IMR-90 (cell line): ENCODE results near the gene MAD2L2. TPM values are rescaled to one million over a fixed set of nuclear protein-coding genes. Genes with fewer than 3 reads are reported as not detected.

ENCODE experiments used
- ATAC-seq: fragments of 200-7000 bp; cut with Tn5 transposase; 2 replicates; pipeline ENCODE4 v1.9.1; 2020; ENCODE audit warnings: low read depth, mild to moderate bottlenecking, moderate library complexity
- BruUV-seq: library from RNA; stranded (reverse); fragments of 400-500 nt; replicated peaks from 2 replicates; lab custom pipeline; 2021; lab: Mats Ljungman, UMichigan
- CTCF ChIA-PET: fragments of 300-600 bp; formaldehyde crosslinking; extraction: SDS; loops from one replicate; lab custom pipeline; 2021; ENCODE audit warnings: antibody characterized with exemption; lab: Yijun Ruan, JAX
- POLR2A ChIA-PET: fragments of 300-600 bp; sonication (Branson Sonifier 250); formaldehyde crosslinking; loops from one replicate; lab custom pipeline; 2022; ENCODE audit warnings: antibody characterized with exemption; ENCODE audit not compliant: unreplicated experiment; lab: Charles Lee
- DNase-seq: peaks from one replicate; pipeline ENCODE4 v3.0.0; 2013
- H2AFZ ChIP-seq: replicated peaks from 2 replicates; pipeline ENCODE3; 2013; ENCODE audit warnings: low read length, mild to moderate bottlenecking; ENCODE audit not compliant: poor library complexity
- H2AK5ac ChIP-seq: 2 replicates; pipeline ENCODE4 v1.6.1; 2013; ENCODE audit warnings: low read depth, low read length, inconsistent platforms
- H2AK9ac ChIP-seq: replicated peaks from 2 replicates; pipeline ENCODE3; 2013; ENCODE audit warnings: mild to moderate bottlenecking, low read depth, low read length, moderate library complexity; ENCODE audit not compliant: poor library complexity
- H2BK120ac ChIP-seq: 2 replicates; pipeline ENCODE4 v1.6.1; 2013; ENCODE audit warnings: low read depth, low read length, inconsistent platforms
- H2BK15ac ChIP-seq: 3 replicates; pipeline ENCODE4 v1.6.1; 2013; ENCODE audit warnings: low read depth, low read length, inconsistent platforms
- H2BK20ac ChIP-seq: 2 replicates; pipeline ENCODE4 v1.6.1; 2013; ENCODE audit warnings: low read depth, mild to moderate bottlenecking, inconsistent platforms, low read length, moderate library complexity
- H2BK5ac ChIP-seq: 2 replicates; pipeline ENCODE4 v1.6.1; 2013; ENCODE audit warnings: mild to moderate bottlenecking, low read depth, low read length, inconsistent platforms; ENCODE audit not compliant: poor library complexity, severe bottlenecking
- H3K14ac ChIP-seq: replicated peaks from 2 replicates; pipeline ENCODE4 v1.6.1; 2013; ENCODE audit warnings: low read depth, low read length, inconsistent platforms
- H3K18ac ChIP-seq: 2 replicates; pipeline ENCODE4 v1.6.1; 2013; ENCODE audit warnings: low read depth, low read length, control low read depth
- H3K23ac ChIP-seq: 2 replicates; pipeline ENCODE4 v1.6.1; 2013; ENCODE audit warnings: low read depth, low read length, inconsistent platforms
- H3K27ac ChIP-seq: 2 replicates; pipeline ENCODE4 v1.5.1; 2013; ENCODE audit warnings: mild to moderate bottlenecking, control low read depth, low read length; ENCODE audit not compliant: insufficient read depth
- H3K27me3 ChIP-seq: 2 replicates; pipeline ENCODE4 v1.6.1; 2013; ENCODE audit warnings: low read length; ENCODE audit not compliant: control insufficient read depth, insufficient read depth
- H3K36me3 ChIP-seq: 2 replicates; pipeline ENCODE4 v1.6.1; 2013; ENCODE audit warnings: low read length, mixed read lengths; ENCODE audit not compliant: control insufficient read depth, insufficient read depth
- H3K4ac ChIP-seq: 2 replicates; pipeline ENCODE4 v1.6.1; 2013; ENCODE audit warnings: low read depth, low read length, inconsistent platforms
- H3K4me1 ChIP-seq: 2 replicates; pipeline ENCODE4 v1.6.1; 2013; ENCODE audit warnings: low read length, mixed read lengths; ENCODE audit not compliant: control insufficient read depth, insufficient read depth
- H3K4me2 ChIP-seq: 2 replicates; pipeline ENCODE4 v1.6.1; 2013; ENCODE audit warnings: low read depth, mild to moderate bottlenecking, control low read depth, low read length, moderate library complexity
- H3K4me3 ChIP-seq: 2 replicates; pipeline ENCODE4 v1.5.1; 2013; ENCODE audit warnings: low read depth, mild to moderate bottlenecking, control low read depth, low read length, moderate library complexity; ENCODE audit not compliant: insufficient read depth
- H3K56ac ChIP-seq: 2 replicates; pipeline ENCODE4 v1.6.1; 2013; ENCODE audit warnings: low read length, inconsistent platforms; ENCODE audit not compliant: insufficient read depth; ENCODE audit errors: extremely low read depth
- H3K79me1 ChIP-seq, 2 experiments: 2 replicates each; pipeline ENCODE4 v1.6.1; 2013; ENCODE audit warnings: low read length in 2 of 2, inconsistent platforms in 1 of 2, low read depth in 1 of 2
- H3K9ac ChIP-seq: 2 replicates; pipeline ENCODE4 v1.6.1; 2013; ENCODE audit warnings: low read depth, low read length, control low read depth
- H3K9me1 ChIP-seq: 2 replicates; pipeline ENCODE4 v1.6.1; 2013; ENCODE audit warnings: low read length, inconsistent platforms; ENCODE audit not compliant: insufficient read depth
- H3K9me3 ChIP-seq: 2 replicates; pipeline ENCODE4 v1.6.1; 2013; ENCODE audit warnings: low read length; ENCODE audit not compliant: control insufficient read depth, insufficient read depth
- H4K20me1 ChIP-seq: 2 replicates; pipeline ENCODE4 v1.6.1; 2013; ENCODE audit warnings: low read length, inconsistent platforms; ENCODE audit not compliant: insufficient read depth
- H4K5ac ChIP-seq: 2 replicates; pipeline ENCODE4 v1.6.1; 2013; ENCODE audit warnings: mild to moderate bottlenecking, low read depth, low read length, control low read depth
- H4K8ac ChIP-seq, 2 experiments: 2 replicates each; pipeline ENCODE4 v1.6.1; 2013; ENCODE audit warnings: low read depth in 2 of 2, low read length in 2 of 2, control low read depth in 1 of 2, inconsistent platforms in 1 of 2
- H4K91ac ChIP-seq: 2 replicates; pipeline ENCODE4 v1.6.1; 2013; ENCODE audit warnings: low read depth, low read length, inconsistent platforms; ENCODE audit not compliant: insufficient read depth
- BHLHE40 ChIP-seq: fragments of 150-350 bp; IDR thresholded peaks from 2 replicates; pipeline ENCODE4 v1.6.1; 2016; ENCODE audit warnings: mild to moderate bottlenecking, low read depth, low read length
- CEBPB ChIP-seq: IDR thresholded peaks from 2 replicates; pipeline ENCODE4 v1.6.1; 2012; ENCODE audit warnings: low read depth, low read length, improper control_type of control experiment
- MAFK ChIP-seq: IDR thresholded peaks from 2 replicates; pipeline ENCODE4 v1.6.1; 2012; ENCODE audit warnings: low read depth, low read length, improper control_type of control experiment
- MAZ ChIP-seq: IDR thresholded peaks from 2 replicates; pipeline ENCODE4 v1.6.1; 2012; ENCODE audit warnings: low read depth, mild to moderate bottlenecking, low read length, improper control_type of control experiment, moderate library complexity, borderline replicate concordance
- POLR2A ChIP-seq: IDR thresholded peaks from 2 replicates; pipeline ENCODE4 v1.6.1; 2012; ENCODE audit warnings: mild to moderate bottlenecking, low read depth, low read length
- WGBS, 2 experiments: methylation state at CpG; one replicate each; pipeline versions ENCODE4 v1.1.5 to v1.1.7; 2013; ENCODE audit warnings: missing lambda C conversion rate in 2 of 2; ENCODE audit not compliant: insufficient read length in 1 of 2; ENCODE audit errors: extremely low coverage in 2 of 2; 5-methylcytosine and 5-hydroxymethylcytosine counted together
- dilution Hi-C: fragments of 300-500 bp; cut with HindIII; formaldehyde crosslinking; loops from one replicate; pipeline ENCODE4 v1.14.3; 2018; ENCODE audit warnings: low sequenced_read_pairs; ENCODE audit not compliant: unreplicated experiment
- in situ Hi-C: fragments of 300-500 bp; cut with MboI; formaldehyde crosslinking; loops from 3 replicates; pipeline ENCODE4 v1.14.3; 2019; ENCODE audit warnings: low sequenced_read_pairs, inconsistent platforms, mixed read lengths
- intact Hi-C: fragments of 100-400 bp; cut with micrococcal nuclease; formaldehyde crosslinking; loops from 2 replicates; pipeline ENCODE4 v1.10.0; 2022
- polyA plus RNA-seq, 3 experiments: library from polyadenylated mRNA; depleted of rRNA; stranded (reverse); fragments of >200 nt; gene quantifications; 2 replicates each; pipeline ENCODE4 v1.2.3, GENCODE V29; 2012; ENCODE audit warnings: low replicate concordance in 1 of 3
- total RNA-seq: library from RNA; depleted of rRNA; stranded (reverse); fragments of >200 nt; gene quantifications from 2 replicates; pipeline ENCODE4 v1.2.3, GENCODE V29; 2012
- TF ChIP-seq, protein P1 (sequence below): fragments of 150-350 bp; IDR thresholded peaks from 2 replicates; pipeline ENCODE4 v1.6.1; 2017; ENCODE audit warnings: mild to moderate bottlenecking, antibody characterized with exemption, low read length, low read depth
- TF ChIP-seq, protein P2 (sequence below): conservative IDR thresholded peaks from 2 replicates; pipeline ENCODE4 v1.5.1; 2012; ENCODE audit warnings: mild to moderate bottlenecking, low read depth, low read length, improper control_type of control experiment

MAD2L2 gene
- total and polyA plus RNA-seq, 2 of the 4 experiments (the other 2 are of a cell fraction) = 44.6 to 70.9 TPM

DNA sequence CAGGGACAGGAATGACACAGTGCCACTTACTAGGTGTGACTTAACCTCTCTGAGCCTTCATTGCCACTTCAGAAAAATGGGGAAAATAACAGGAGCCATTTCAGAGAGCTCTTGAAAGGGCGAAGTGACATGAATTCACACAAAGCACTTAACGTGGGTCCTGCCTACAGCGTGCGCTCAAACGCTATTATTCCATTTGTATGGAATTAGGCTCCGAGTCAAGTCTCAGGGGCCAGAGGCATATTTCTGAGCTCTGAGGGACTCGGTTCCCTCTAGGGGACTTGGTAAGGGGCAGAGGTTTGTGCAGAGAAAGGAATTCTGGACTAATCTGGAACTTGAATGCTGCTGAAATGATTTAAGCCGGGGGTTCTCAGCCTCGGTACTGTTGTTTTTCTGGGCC is 24.6 kb upstream of the MAD2L2 start:
- WGBS, 2 experiments = 90% methylated on average over 4 of the region's 9 CpGs; no CpG with 5 or more reads in 1 of the 2 experiments
- no peaks in the 10 kb centered on the region for H3K36me3 ChIP-seq
- no peak overlapping the region for H2AK5ac ChIP-seq
- H3K4ac ChIP-seq = no peak overlapping the region
- BruUV-seq = no TSS peak
- no peak overlapping the region for H2AK9ac ChIP-seq
- H2BK15ac ChIP-seq = no peak overlapping the region
- no peak overlapping the region for H2BK20ac ChIP-seq
- POLR2A ChIA-PET = no interaction called here
- TF ChIP-seq BHLHE40 (no peak), CEBPB (no peak), MAZ (no peak), POLR2A (no peak), MAFK (no peak)
- TF ChIP-seq, protein P1, sequence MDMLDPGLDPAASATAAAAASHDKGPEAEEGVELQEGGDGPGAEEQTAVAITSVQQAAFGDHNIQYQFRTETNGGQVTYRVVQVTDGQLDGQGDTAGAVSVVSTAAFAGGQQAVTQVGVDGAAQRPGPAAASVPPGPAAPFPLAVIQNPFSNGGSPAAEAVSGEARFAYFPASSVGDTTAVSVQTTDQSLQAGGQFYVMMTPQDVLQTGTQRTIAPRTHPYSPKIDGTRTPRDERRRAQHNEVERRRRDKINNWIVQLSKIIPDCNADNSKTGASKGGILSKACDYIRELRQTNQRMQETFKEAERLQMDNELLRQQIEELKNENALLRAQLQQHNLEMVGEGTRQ = no peak
- TF ChIP-seq, protein P2, sequence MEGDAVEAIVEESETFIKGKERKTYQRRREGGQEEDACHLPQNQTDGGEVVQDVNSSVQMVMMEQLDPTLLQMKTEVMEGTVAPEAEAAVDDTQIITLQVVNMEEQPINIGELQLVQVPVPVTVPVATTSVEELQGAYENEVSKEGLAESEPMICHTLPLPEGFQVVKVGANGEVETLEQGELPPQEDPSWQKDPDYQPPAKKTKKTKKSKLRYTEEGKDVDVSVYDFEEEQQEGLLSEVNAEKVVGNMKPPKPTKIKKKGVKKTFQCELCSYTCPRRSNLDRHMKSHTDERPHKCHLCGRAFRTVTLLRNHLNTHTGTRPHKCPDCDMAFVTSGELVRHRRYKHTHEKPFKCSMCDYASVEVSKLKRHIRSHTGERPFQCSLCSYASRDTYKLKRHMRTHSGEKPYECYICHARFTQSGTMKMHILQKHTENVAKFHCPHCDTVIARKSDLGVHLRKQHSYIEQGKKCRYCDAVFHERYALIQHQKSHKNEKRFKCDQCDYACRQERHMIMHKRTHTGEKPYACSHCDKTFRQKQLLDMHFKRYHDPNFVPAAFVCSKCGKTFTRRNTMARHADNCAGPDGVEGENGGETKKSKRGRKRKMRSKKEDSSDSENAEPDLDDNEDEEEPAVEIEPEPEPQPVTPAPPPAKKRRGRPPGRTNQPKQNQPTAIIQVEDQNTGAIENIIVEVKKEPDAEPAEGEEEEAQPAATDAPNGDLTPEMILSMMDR = no peak
- in situ Hi-C loops = no loop called here
- DNase-seq (no peak), ATAC-seq (no peak)
- no peak overlapping the region for H2AFZ ChIP-seq
- dilution Hi-C loops = no loop called here
- H3K14ac ChIP-seq = no peak overlapping the region
- no peak overlapping the region for H4K5ac ChIP-seq
- H3K23ac ChIP-seq = no peak overlapping the region
- intact Hi-C loops = no loop called here
- H2BK120ac ChIP-seq = no peak overlapping the region
- H3K56ac ChIP-seq = no peak overlapping the region
- no peak overlapping the region for H4K91ac ChIP-seq
- CTCF ChIA-PET = no interaction called here
- H3K4me3 ChIP-seq = no peak overlapping the region
- H3K27ac ChIP-seq = no peak overlapping the region
- no peak overlapping the region for H3K18ac ChIP-seq
- H2BK5ac ChIP-seq = no peak overlapping the region
- no peak overlapping the region for H3K9ac ChIP-seq
- no peaks in the 10 kb centered on the region; the same call in 1 of the 2 replicates for H3K4me1 ChIP-seq
- no peak overlapping the region for H3K4me2 ChIP-seq
- peaks cover 4% of the 10 kb centered on the region for H3K9me1 ChIP-seq
- no peaks in the 10 kb centered on the region for H3K9me3 ChIP-seq
- H3K79me1 ChIP-seq = no peaks in the 10 kb centered on the region
- peaks cover 49% of the 10 kb centered on the region for H3K27me3 ChIP-seq
- H4K20me1 ChIP-seq = no peaks in the 10 kb centered on the region
- H4K8ac ChIP-seq = no peak overlapping the region
